Astrocyte of the cerebellum (primary cell): ENCODE measurements around the gene SLC12A9.

Source experiments
- DNase-seq: peaks from one replicate; pipeline ENCODE4 v3.0.0-alpha.2; 2011; ENCODE audit warnings: low read depth
- H3K4me3 ChIP-seq: 2 replicates; pipeline ENCODE4 v1.5.1; 2011; ENCODE audit warnings: mild to moderate bottlenecking, low read depth, low read length, moderate library complexity
- in situ Hi-C: cut with HindIII; loops from 2 replicates; pipeline ENCODE4 v1.10.0; 2017; ENCODE audit warnings: low sequenced_read_pairs
- TF ChIP-seq, protein P1 (sequence below): IDR thresholded peaks from 2 replicates; pipeline ENCODE4 v1.5.1; 2012; ENCODE audit warnings: low read length, low read depth, moderate library complexity, mild to moderate bottlenecking; ENCODE audit errors: missing control alignments

The SLC12A9 gene

GRCh38 chr7:100825751-100826513 is 26.6 kb upstream of the SLC12A9 start:
- TF ChIP-seq, protein P1, sequence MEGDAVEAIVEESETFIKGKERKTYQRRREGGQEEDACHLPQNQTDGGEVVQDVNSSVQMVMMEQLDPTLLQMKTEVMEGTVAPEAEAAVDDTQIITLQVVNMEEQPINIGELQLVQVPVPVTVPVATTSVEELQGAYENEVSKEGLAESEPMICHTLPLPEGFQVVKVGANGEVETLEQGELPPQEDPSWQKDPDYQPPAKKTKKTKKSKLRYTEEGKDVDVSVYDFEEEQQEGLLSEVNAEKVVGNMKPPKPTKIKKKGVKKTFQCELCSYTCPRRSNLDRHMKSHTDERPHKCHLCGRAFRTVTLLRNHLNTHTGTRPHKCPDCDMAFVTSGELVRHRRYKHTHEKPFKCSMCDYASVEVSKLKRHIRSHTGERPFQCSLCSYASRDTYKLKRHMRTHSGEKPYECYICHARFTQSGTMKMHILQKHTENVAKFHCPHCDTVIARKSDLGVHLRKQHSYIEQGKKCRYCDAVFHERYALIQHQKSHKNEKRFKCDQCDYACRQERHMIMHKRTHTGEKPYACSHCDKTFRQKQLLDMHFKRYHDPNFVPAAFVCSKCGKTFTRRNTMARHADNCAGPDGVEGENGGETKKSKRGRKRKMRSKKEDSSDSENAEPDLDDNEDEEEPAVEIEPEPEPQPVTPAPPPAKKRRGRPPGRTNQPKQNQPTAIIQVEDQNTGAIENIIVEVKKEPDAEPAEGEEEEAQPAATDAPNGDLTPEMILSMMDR: peak; percentile 48
- peak overlapping the region; percentile 81 for H3K4me3 ChIP-seq
- in situ Hi-C loops: no loop called here
- peak; percentile 18 for DNase-seq

DNA sequence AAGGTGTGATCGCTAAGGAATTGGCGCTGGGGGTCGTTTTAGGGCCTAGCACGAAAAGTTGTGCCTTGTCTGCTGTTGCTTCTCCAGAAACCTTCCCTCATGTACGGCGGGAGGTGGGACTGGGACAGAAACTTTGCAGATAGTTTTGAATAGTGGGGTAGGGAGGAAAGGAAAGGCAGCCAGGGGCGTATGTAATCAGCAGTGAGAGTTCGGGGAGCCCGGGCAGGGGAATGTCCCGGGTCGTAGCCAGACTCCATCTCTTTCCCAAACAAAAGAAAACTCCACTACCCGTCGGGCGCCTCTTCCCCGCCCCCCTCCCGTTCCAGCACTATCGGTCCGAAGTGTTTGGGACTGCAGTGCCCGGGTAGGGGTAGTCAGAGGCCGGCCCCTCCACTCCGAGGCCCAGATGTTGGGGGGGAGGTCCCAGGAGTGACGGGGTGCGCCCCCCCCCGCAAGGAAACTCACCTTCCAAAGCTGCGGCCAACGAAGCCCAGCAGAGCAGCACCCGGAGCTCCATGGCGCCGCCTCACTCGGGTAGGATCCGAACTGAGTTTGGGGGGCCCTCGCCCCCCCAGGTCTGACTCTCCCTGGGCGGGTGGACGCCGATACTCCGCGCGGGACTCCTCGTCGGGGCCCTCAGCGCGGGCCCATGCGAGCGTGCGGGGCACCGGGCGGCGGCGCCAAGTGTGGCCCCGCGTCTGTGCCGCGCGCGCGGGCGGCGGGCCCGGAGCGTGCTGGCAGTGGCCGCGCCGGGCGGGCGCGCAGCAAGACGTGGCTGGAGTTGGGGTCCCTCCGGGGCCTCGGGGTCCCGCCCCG is 25.8 kb upstream of the SLC12A9 start:
- TF ChIP-seq, protein P1: no peak
- H3K4me3 ChIP-seq: peak overlapping the region; percentile 81
- in situ Hi-C loops: no loop called here
- no peak for DNase-seq

DNA sequence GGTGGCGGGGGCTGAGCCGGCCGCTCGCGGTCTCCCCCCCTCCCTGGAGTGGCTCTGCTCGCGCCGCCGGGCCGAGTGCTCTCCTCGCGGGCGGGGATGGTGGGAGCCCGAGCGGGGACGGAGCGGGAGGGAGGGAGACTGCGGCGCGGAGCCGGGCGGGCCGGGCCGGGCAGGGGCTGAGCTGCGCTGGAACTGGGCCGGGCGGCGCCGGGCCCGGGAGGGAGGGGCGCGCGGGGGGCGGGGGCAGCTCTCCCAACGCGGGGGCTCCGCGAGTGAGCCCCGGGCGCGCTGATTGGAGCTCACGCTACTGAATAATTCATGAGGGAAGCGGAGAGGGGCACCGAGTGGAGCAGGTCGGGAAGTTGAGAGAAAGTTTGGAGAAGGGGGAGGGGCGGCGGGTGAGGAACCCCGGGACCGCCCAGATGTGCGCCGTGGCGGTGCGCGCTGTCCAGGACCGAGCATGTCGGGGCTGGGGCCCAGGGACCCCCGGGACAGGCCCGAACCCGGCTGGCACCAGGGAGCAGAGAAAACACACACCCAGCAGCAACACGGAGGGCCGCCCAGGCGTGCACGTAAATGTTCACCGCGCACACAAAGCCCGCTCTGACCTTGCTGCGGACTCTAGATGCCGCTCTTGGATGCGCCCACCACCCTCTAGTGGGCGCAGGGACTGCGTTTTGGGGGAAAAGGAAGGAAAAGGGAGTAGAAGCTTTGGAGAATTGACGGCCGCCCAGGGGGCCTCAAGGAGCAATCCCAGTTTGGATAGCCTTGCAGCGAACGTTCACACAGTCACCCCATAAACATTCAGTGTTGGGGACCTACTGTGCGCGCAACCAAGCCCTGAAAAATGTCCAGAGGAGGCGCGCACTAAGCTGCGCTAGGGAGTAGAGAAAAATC is 24.9 kb upstream of the SLC12A9 start, which contains the start of gene EPHB4:
TSS of gene EPHB4 (minus strand) at position 194 of the 897 bp plus-strand sequence. CDS start 493 bp downstream, outside the sequence.
- DNase-seq: peak; percentile 50
- H3K4me3 ChIP-seq: peak within 1 kb of the TSS; percentile 81
- TF ChIP-seq, protein P1: peak; percentile 63
- in situ Hi-C loops: no loop called here

- TF ChIP-seq, protein P1: no peak
- in situ Hi-C loops: no loop called here
- no peak for DNase-seq
Observed at GRCh38 chr7:100829150-100829716, 23.3 kb upstream of the SLC12A9 start.

GRCh38 chr7:100830396-100830795 is 22.1 kb upstream of the SLC12A9 start:
- in situ Hi-C loops: loop anchor here (10.0 kb wide), 1 partner anchor 116 kb away; no protein-coding TSS in a partner anchor
- TF ChIP-seq, protein P1: no peak
- DNase-seq: no peak
- H3K4me3 ChIP-seq: no peak overlapping the region

More at GRCh38 chr7:100829150-100829716, 23.3 kb upstream of the SLC12A9 start:
- H3K4me3 ChIP-seq: no peak overlapping the region
